Activated CD4-positive, alpha-beta T cell treated with anti-CD3 and anti-CD28 coated beads for 36 hours (primary cell): ENCODE measurements around the gene HIBADH. TPM values are rescaled to one million over a fixed set of nuclear protein-coding genes. Genes with fewer than 3 reads are reported as not detected.
"Not testable (repeated sequence)": the region's sequence is repeated elsewhere in the genome, so short reads cannot be mapped to it uniquely, and the experiment has no call there.

Experiments
- ATAC-seq: fragments of 200-7000 bp; cut with Tn5 transposase; one replicate; pipeline ENCODE4 v1.10.0; 2021; ENCODE audit warnings: mild to moderate bottlenecking, moderate library complexity
- CTCF ChIA-PET: fragments of 350-600 bp; sonication (Branson Sonifier 250); formaldehyde crosslinking; loops from one replicate; lab custom pipeline; 2021; ENCODE audit warnings: antibody characterized with exemption; lab: Charles Lee
- POLR2A ChIA-PET: fragments of 350-600 bp; sonication (Branson Sonifier 250); formaldehyde crosslinking; loops from one replicate; lab custom pipeline; 2021; ENCODE audit warnings: antibody characterized with exemption, inconsistent platforms; lab: Charles Lee
- DNase-seq: peaks from one replicate; pipeline ENCODE4 v3.0.0-alpha.2; 2020
- H3K27ac Mint-ChIP-seq: one replicate; pipeline ENCODE4 v1.8.0; 2021; ENCODE audit warnings: mixed read lengths
- H3K27me3 Mint-ChIP-seq: one replicate; pipeline ENCODE4 v1.8.0; 2021; ENCODE audit warnings: mixed read lengths
- H3K36me3 Mint-ChIP-seq: one replicate; pipeline ENCODE4 v1.8.0; 2021; ENCODE audit warnings: low read depth, mixed read lengths
- H3K4me1 Mint-ChIP-seq: one replicate; pipeline ENCODE4 v1.8.0; 2021; ENCODE audit warnings: mixed read lengths
- H3K4me3 Mint-ChIP-seq: one replicate; pipeline ENCODE4 v1.8.0; 2021; ENCODE audit warnings: mild to moderate bottlenecking, moderate library complexity, mixed read lengths
- H3K9me3 Mint-ChIP-seq: one replicate; pipeline ENCODE4 v1.8.0; 2021; ENCODE audit warnings: low read depth, mixed read lengths
- intact Hi-C, 2 experiments: fragments of 100-400 bp; cut with DNase I in 1 of 2; cut with micrococcal nuclease in 1 of 2; formaldehyde crosslinking; loops; one replicate each; pipeline versions ENCODE4 v1.14.2 to v1.15.1; 2022 to 2024; cut with DNase I, micrococcal nuclease
- total RNA-seq, 2 experiments: library from RNA; stranded (reverse); gene quantifications; one replicate each; pipeline ENCODE4 v1.2.3, GENCODE V29; 2021

The HIBADH gene
- total RNA-seq, 2 experiments from 2014 or later = 20.3 to 20.5 TPM

DNA sequence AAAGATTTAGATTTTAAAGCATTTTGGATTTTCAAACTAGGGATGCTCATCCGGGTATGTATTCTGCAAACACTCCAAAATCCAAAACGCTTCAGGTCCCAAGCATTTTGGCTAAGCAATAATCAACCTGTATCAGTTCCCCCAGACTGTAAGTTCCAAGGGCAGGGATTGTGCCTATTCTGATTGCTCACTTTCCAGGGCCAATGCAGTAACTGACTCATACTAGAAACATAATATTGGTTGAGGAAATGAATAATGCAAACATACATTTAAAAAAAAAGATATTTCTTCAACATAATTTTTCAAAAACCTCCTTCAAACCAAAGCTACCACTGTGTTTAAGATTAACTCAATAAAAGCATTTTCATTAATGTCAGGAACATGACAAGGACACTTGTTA is 69.5 kb downstream of the HIBADH start:
- no peaks in the 10 kb centered on the region for H3K9me3 Mint-ChIP-seq
- ChIA-PET CTCF (interaction anchor here (1.4 kb wide), 1 partner anchor 13 kb away, joined by 4 read pairs; no protein-coding TSS in a partner anchor), POLR2A (no interaction called here)
- intact Hi-C loops = no loop called here
- H3K4me3 Mint-ChIP-seq = no peak overlapping the region
- no peak overlapping the region for H3K27ac Mint-ChIP-seq
- H3K36me3 Mint-ChIP-seq = peaks cover 3% of the 10 kb centered on the region
- H3K27me3 Mint-ChIP-seq = no peaks in the 10 kb centered on the region
- DNase-seq = no peak
- H3K4me1 Mint-ChIP-seq = no peaks in the 10 kb centered on the region
- no peak for ATAC-seq

DNA sequence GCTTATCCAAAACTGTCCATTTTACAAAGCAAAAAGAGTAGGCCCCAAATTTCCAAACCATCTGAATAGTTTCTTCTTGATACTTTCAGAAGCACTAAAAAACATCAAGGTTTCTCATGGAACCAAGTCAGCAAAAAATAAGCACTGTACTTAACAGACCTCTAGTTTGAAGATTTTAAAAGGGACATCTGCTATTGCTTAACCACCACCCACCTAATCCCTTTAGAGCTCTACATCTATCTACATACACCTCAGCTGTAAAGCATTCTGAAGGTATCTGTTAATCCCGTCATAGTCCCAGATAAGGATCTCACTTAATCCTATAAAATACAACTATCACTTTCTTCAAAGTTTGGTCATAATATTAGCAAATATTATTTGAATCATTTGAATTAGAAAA is 72.3 kb downstream of the HIBADH start:
- H3K27me3 Mint-ChIP-seq = no peaks in the 10 kb centered on the region
- ATAC-seq = no peak
- POLR2A ChIA-PET = no interaction called here

GRCh38 chr7:27587429-27587828 is 75.3 kb downstream of the HIBADH start:
- Mint-ChIP-seq H3K27me3 (no peaks in the 10 kb centered on the region), H3K9me3 (no peaks in the 10 kb centered on the region), H3K27ac (no peak overlapping the region), H3K36me3 (no peaks in the 10 kb centered on the region), H3K4me1 (no peaks in the 10 kb centered on the region), H3K4me3 (no peak overlapping the region)
- POLR2A ChIA-PET = no interaction called here
- DNase-seq (no peak), ATAC-seq (no peak)
- CTCF ChIA-PET = interaction anchor here (2.9 kb wide), 1 partner anchor 10 kb away, joined by 10 read pairs; no protein-coding TSS in a partner anchor
- intact Hi-C loops = no loop called here

More for the DNA sequence above, 72.3 kb downstream of the HIBADH start:
- Mint-ChIP-seq H3K4me3 (no peak overlapping the region), H3K27ac (no peak overlapping the region), H3K9me3 (no peaks in the 10 kb centered on the region), H3K36me3 (peaks cover 3% of the 10 kb centered on the region), H3K4me1 (no peaks in the 10 kb centered on the region)
- CTCF ChIA-PET = no interaction called here
- no peak for DNase-seq
- intact Hi-C loops = no loop called here

GRCh38 chr7:27586825-27587224 is 75.9 kb downstream of the HIBADH start:
- POLR2A ChIA-PET = no interaction called here
- CTCF ChIA-PET = interaction anchor here (0.7 to 2.9 kb wide), 2 partner anchors 10 to 15 kb away, joined by 5 to 10 read pairs; no protein-coding TSS in a partner anchor
- intact Hi-C loops = no loop called here

GRCh38 chr7:27585781-27586447 is 76.8 kb downstream of the HIBADH start:
- H3K4me3 Mint-ChIP-seq = no peak overlapping the region
- ChIA-PET POLR2A (no interaction called here), CTCF (interaction anchor here (2.9 kb wide), 1 partner anchor 9 kb away, joined by 10 read pairs; no protein-coding TSS in a partner anchor)
- H3K27me3 Mint-ChIP-seq = no peaks in the 10 kb centered on the region
- no peaks in the 10 kb centered on the region for H3K9me3 Mint-ChIP-seq
- H3K4me1 Mint-ChIP-seq = no peaks in the 10 kb centered on the region
- no peak overlapping the region for H3K27ac Mint-ChIP-seq
- ATAC-seq (no peak), DNase-seq (no peak)
- intact Hi-C loops = no loop called here
- no peaks in the 10 kb centered on the region for H3K36me3 Mint-ChIP-seq

More at GRCh38 chr7:27586825-27587224, 75.9 kb downstream of the HIBADH start:
- no peaks in the 10 kb centered on the region for H3K4me1 Mint-ChIP-seq
- H3K9me3 Mint-ChIP-seq = no peaks in the 10 kb centered on the region
- H3K4me3 Mint-ChIP-seq = no peak overlapping the region
- H3K27me3 Mint-ChIP-seq = no peaks in the 10 kb centered on the region
- ATAC-seq (no peak), DNase-seq (no peak)
- no peaks in the 10 kb centered on the region for H3K36me3 Mint-ChIP-seq
- no peak overlapping the region for H3K27ac Mint-ChIP-seq

GRCh38 chr7:27581906-27582305 is 80.8 kb downstream of the HIBADH start:
- intact Hi-C loops = no loop called here
- POLR2A ChIA-PET = no interaction called here
- Mint-ChIP-seq H3K27ac (no peak overlapping the region), H3K36me3 (no peaks in the 10 kb centered on the region), H3K27me3 (no peaks in the 10 kb centered on the region), H3K4me1 (no peaks in the 10 kb centered on the region), H3K4me3 (no peak overlapping the region), H3K9me3 (no peaks in the 10 kb centered on the region)
- ATAC-seq = no peak
- CTCF ChIA-PET = interaction anchor here (0.8 to 0.9 kb wide), 2 partner anchors 22 to 325 kb away, joined by 3 read pairs; no protein-coding TSS in a partner anchor
- DNase-seq = no peak

GRCh38 chr7:27581119-27581518 is 81.6 kb downstream of the HIBADH start:
- no peak overlapping the region for H3K4me3 Mint-ChIP-seq
- H3K4me1 Mint-ChIP-seq = no peaks in the 10 kb centered on the region
- ChIA-PET CTCF (interaction anchor here (0.9 kb wide), 1 partner anchor 23 kb away, joined by 3 read pairs; no protein-coding TSS in a partner anchor), POLR2A (no interaction called here)
- ATAC-seq = no peak
- intact Hi-C loops = no loop called here
- no peak overlapping the region for H3K27ac Mint-ChIP-seq
- no peak for DNase-seq
- H3K9me3 Mint-ChIP-seq = no peaks in the 10 kb centered on the region
- H3K27me3 Mint-ChIP-seq = no peaks in the 10 kb centered on the region
- no peaks in the 10 kb centered on the region for H3K36me3 Mint-ChIP-seq

- intact Hi-C loops = loop anchor here in 1 of 2 experiments (5.0 kb wide), 1 partner anchor 367 kb away; no protein-coding TSS in a partner anchor
- no peaks in the 10 kb centered on the region for H3K27me3 Mint-ChIP-seq
- ChIA-PET CTCF (no interaction called here), POLR2A (no interaction called here)
- no peaks in the 10 kb centered on the region for H3K36me3 Mint-ChIP-seq
- H3K4me3 Mint-ChIP-seq = no peak overlapping the region
- no peak for DNase-seq
- no peak overlapping the region for H3K27ac Mint-ChIP-seq
- H3K9me3 Mint-ChIP-seq = no peaks in the 10 kb centered on the region
- ATAC-seq = no peak
- no peaks in the 10 kb centered on the region for H3K4me1 Mint-ChIP-seq
Measured at GRCh38 chr7:27579565-27579964, 83.1 kb downstream of the HIBADH start.

- DNase-seq, H3K4me3 Mint-ChIP-seq, H3K27me3 Mint-ChIP-seq, H3K36me3 Mint-ChIP-seq, H3K9me3 Mint-ChIP-seq, H3K4me1 Mint-ChIP-seq, ATAC-seq, POLR2A ChIA-PET, H3K27ac Mint-ChIP-seq: not testable (repeated sequence)
- CTCF ChIA-PET = interaction anchor here (0.6 to 2.7 kb wide), 6 partner anchors 9 to 1310 kb away, joined by 3 to 11 read pairs (median 5); no protein-coding TSS in a partner anchor
- intact Hi-C loops = loop anchor here in 1 of 2 experiments (5.0 kb wide), 1 partner anchor 366 kb away; no protein-coding TSS in a partner anchor
Measured at GRCh38 chr7:27578169-27578568, 84.5 kb downstream of the HIBADH start.

DNA sequence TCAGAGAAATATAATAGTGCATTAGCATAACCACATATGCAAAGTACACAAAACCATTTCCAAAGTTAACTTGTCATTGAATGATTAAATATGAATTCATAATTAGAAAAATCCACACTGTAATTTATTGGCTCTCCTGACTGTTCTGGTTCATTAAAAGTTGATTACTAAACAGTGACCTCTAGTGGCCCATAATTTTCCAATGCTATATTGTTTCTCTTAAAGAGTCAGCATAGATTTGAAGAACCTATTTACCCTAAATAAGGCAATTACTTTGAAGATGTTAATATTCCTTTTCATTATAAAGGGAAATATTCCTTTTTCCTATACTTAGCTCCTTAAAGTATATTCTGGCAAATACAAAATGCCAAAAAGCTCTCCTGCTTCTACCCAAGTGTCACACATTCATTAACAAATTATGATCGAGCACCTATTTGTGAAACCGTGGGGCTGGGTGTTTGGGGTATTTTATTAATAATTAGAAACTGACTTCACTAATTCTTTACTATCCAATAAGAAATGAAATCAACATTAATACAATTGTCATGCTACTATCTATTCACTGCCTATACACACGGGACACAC is 86.2 kb downstream of the HIBADH start:
- DNase-seq (no peak), ATAC-seq (no peak)
- no peaks in the 10 kb centered on the region for H3K36me3 Mint-ChIP-seq
- ChIA-PET POLR2A (no interaction called here), CTCF (interaction anchor here (0.6 to 2.7 kb wide), 8 partner anchors 11 to 396 kb away, joined by 3 to 11 read pairs (median 3); no protein-coding TSS in a partner anchor)
- H3K4me1 Mint-ChIP-seq = no peaks in the 10 kb centered on the region
- no peak overlapping the region for H3K27ac Mint-ChIP-seq
- H3K27me3 Mint-ChIP-seq = no peaks in the 10 kb centered on the region
- intact Hi-C loops = loop anchor here (1.0 to 5.0 kb wide), 3 partner anchors 364 to 380 kb away; no protein-coding TSS in a partner anchor
- no peak overlapping the region for H3K4me3 Mint-ChIP-seq
- H3K9me3 Mint-ChIP-seq = no peaks in the 10 kb centered on the region

- CTCF ChIA-PET = interaction anchor here (0.7 kb wide), 1 partner anchor 9 kb away, joined by 4 read pairs; no protein-coding TSS in a partner anchor
- Mint-ChIP-seq H3K27ac (no peak overlapping the region), H3K4me3 (no peak overlapping the region), H3K36me3 (peaks cover 2% of the 10 kb centered on the region), H3K27me3 (no peaks in the 10 kb centered on the region), H3K9me3 (no peaks in the 10 kb centered on the region), H3K4me1 (no peaks in the 10 kb centered on the region)
- intact Hi-C loops = loop anchor here (1.0 to 5.0 kb wide), 3 partner anchors 363 to 379 kb away; no protein-coding TSS in a partner anchor
- ATAC-seq = no peak
- DNase-seq = no peak
- POLR2A ChIA-PET = no interaction called here
Measured at GRCh38 chr7:27575613-27576012, 87.1 kb downstream of the HIBADH start.
